HUES48 (cell line): Measurements from ENCODE around the gene ZC3HAV1L.
"Not testable (repeated sequence)": the region's sequence is repeated elsewhere in the genome, so short reads cannot be mapped to it uniquely, and the experiment has no call there.

Source experiments
- H3K27ac ChIP-seq: one replicate; pipeline ENCODE4 v1.7.0; 2013; ENCODE audit warnings: low read depth, low read length, inconsistent platforms
- H3K27me3 ChIP-seq: 2 replicates; pipeline ENCODE4 v1.6.1; 2013; ENCODE audit warnings: mild to moderate bottlenecking, low read length; ENCODE audit not compliant: control insufficient read depth, insufficient read depth
- H3K36me3 ChIP-seq: 2 replicates; pipeline ENCODE4 v1.6.1; 2013; ENCODE audit warnings: low read length; ENCODE audit not compliant: control insufficient read depth, insufficient read depth
- H3K4me1 ChIP-seq: 2 replicates; pipeline ENCODE4 v1.6.1; 2013; ENCODE audit warnings: mild to moderate bottlenecking, low read length; ENCODE audit not compliant: control insufficient read depth, insufficient read depth
- H3K4me3 ChIP-seq: 2 replicates; pipeline ENCODE4 v1.5.1; 2013; ENCODE audit warnings: mild to moderate bottlenecking, low read depth, low read length
- H3K9ac ChIP-seq: 2 replicates; pipeline ENCODE4 v1.6.1; 2013; ENCODE audit warnings: mild to moderate bottlenecking, low read depth, low read length, moderate library complexity
- H3K9me3 ChIP-seq: 2 replicates; pipeline ENCODE4 v1.6.1; 2013; ENCODE audit warnings: low read length; ENCODE audit not compliant: control insufficient read depth, insufficient read depth

Gene ZC3HAV1L, protein sequence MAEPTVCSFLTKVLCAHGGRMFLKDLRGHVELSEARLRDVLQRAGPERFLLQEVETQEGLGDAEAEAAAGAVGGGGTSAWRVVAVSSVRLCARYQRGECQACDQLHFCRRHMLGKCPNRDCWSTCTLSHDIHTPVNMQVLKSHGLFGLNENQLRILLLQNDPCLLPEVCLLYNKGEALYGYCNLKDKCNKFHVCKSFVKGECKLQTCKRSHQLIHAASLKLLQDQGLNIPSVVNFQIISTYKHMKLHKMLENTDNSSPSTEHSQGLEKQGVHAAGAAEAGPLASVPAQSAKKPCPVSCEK

DNA sequence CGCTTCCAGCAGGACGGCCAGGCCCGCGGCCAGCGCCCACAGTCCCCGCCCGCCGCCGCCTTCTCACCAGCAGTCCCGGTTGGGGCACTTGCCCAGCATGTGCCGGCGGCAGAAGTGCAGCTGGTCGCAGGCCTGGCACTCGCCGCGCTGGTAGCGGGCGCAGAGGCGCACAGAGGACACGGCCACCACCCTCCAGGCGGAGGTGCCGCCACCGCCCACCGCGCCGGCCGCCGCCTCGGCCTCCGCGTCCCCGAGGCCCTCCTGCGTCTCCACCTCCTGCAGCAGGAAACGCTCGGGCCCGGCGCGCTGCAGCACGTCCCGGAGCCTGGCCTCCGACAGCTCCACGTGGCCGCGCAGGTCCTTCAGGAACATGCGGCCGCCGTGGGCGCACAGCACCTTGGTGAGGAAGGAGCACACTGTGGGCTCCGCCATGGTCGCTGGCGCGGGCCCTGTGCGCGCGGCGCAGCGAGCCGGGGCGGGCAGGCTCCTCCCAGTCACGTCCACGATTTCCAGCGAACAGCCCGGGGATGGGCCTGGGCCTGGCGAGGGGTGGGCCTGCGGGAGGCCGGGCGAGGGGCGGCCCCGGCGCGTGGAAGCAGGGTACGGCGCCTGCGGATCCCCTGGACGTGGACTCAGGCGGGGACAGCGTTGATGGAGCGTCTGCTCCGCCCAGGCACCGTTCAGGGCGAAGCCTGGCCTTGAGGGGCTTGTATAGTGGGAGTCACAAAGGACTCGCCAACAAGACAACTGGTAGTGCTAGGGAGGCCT, at the start of gene ZC3HAV1L:
TSS of gene ZC3HAV1L (minus strand) at position 457 of the 768 bp plus-strand sequence. CDS start at position 432, 25 bp downstream.
- peaks cover 10% of the 10 kb centered on the region for H3K36me3 ChIP-seq
- H3K4me1 ChIP-seq = peaks cover 12% of the 10 kb centered on the region
- peaks cover 8% of the 10 kb centered on the region; the same call in 1 of the 2 replicates for H3K27me3 ChIP-seq
- no peaks in the 10 kb centered on the region for H3K9me3 ChIP-seq
- peak within 1 kb of the TSS; percentile 70 for H3K9ac ChIP-seq
- H3K4me3 ChIP-seq = peak within 1 kb of the TSS; percentile 58
- H3K27ac ChIP-seq = no peak within 1 kb of the TSS

DNA sequence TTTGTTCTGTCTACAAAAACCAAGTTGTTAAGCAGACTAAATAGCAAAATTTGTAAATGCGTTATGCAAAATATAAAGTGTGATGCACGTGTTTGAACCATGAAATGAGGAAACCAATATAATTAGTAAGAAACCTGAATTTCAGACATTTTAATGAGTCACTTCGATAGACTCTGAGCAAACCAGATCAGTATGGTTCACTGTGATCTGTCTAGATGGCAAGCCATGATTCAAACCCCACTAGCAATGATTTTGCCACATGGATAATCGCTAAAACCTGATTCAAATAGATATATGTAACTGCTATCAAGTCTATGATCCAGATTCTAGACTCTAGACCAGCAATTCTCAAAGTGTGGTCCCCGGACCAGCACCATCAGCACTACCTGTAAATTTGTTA, 48.9 kb upstream of the ZC3HAV1L start:
- H3K36me3 ChIP-seq = peaks cover 81% of the 10 kb centered on the region
- H3K4me1 ChIP-seq = no peaks in the 10 kb centered on the region
- no peak overlapping the region for H3K9ac ChIP-seq
- no peak overlapping the region for H3K4me3 ChIP-seq
- H3K9me3 ChIP-seq = no peaks in the 10 kb centered on the region
- H3K27me3 ChIP-seq = no peaks in the 10 kb centered on the region
- no peak overlapping the region for H3K27ac ChIP-seq

DNA sequence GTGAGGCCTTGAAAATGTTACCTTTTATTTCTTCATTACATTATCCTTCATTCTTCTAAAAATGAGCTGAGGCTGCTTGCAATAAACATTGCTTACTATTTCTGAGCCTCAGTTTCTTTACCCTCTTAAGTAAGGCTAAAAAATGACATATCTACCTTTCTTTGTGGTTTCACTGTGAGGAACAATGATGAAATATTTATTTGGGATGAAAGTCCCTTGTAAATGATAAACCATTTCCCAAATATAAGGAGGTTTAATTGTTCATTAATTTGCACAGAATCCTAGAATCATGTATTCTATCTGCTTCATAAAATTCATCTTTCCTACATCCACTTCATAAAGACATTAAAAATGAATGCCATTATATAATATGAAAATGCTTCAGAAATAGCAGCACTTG, 45.7 kb upstream of the ZC3HAV1L start:
- no peaks in the 10 kb centered on the region for H3K9me3 ChIP-seq
- peaks cover 79% of the 10 kb centered on the region for H3K36me3 ChIP-seq
- H3K27me3 ChIP-seq = no peaks in the 10 kb centered on the region
- no peak overlapping the region for H3K9ac ChIP-seq
- no peaks in the 10 kb centered on the region for H3K4me1 ChIP-seq
- H3K4me3 ChIP-seq = no peak overlapping the region
- H3K27ac ChIP-seq = no peak overlapping the region

DNA sequence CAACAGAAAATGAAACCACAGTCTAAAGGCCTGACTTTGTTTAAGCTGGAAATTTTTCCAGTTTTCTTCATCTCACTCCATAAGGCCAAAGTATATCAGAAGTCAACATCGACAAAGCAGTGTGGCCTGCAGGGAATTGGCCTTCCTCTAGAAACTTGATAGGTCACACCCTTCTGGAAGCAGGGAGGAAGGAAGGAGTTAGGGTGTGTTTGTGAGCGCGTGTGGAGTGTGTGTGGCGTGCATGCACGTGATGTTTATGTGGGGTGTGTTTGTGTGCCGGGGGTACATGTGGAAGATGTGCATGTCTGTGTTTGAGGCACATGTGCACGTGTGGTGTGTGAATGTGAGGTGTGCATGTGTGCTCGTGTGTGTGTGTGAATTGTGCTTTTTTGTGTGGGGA, 45.1 kb upstream of the ZC3HAV1L start:
- H3K27ac ChIP-seq = no peak overlapping the region

DNA sequence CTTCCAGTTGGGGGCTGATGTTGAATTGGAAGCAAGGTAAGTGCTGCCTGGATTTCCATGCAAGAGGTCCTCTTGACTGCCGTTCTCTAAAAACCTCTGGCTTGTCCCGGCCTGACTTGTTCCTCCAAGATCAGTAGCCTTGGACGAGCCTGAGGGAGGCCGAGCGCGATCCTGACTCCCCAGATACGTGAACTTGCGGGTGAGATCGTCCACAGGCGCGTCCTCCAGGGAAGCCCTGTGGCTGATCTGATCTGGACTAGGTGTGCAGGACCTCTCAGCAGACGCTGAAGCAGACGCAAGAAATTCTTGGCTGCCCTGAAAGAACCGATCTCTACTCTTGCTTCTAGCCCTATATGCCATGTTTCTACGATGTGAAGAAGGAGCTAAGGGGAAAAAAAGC, 44.0 kb upstream of the ZC3HAV1L start:
- Histone ChIP-seq H3K9me3 (no peaks in the 10 kb centered on the region), H3K27ac (no peak overlapping the region), H3K4me3 (no peak overlapping the region), H3K4me1 (0 out of 2 replicates have a peak, but pooled peaks cover 1% of the 10 kb centered on the region), H3K27me3 (no peaks in the 10 kb centered on the region), H3K36me3 (peaks cover 78% of the 10 kb centered on the region), H3K9ac (no peak overlapping the region)

More for the DNA sequence above, 45.1 kb upstream of the ZC3HAV1L start:
- no peak overlapping the region for H3K9ac ChIP-seq
- no peaks in the 10 kb centered on the region for H3K4me1 ChIP-seq
- H3K27me3 ChIP-seq = no peaks in the 10 kb centered on the region
- peaks cover 82% of the 10 kb centered on the region for H3K36me3 ChIP-seq
- H3K9me3 ChIP-seq = no peaks in the 10 kb centered on the region
- H3K4me3 ChIP-seq = no peak overlapping the region

DNA sequence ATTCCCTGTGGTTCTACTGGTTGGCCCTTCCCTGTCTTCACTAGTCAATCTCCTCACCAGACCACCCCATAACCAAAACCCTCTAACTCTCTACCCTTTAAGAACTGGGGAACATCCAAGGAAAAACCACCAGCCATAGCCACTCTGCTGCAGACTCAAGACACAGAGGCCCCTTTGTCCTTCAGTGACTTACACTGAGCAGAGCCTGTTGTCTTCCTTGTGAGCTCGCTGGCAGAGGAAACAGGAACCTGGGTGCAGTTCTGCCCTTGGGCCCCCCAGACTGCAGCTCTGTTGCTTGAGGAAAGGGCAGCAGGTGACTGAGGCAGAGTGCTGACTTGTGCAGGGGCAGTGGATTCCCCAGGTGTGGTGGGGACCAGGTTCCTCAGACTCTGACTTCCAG, 43.1 kb upstream of the ZC3HAV1L start:
- no peaks in the 10 kb centered on the region for H3K9me3 ChIP-seq
- H3K9ac ChIP-seq = no peak overlapping the region
- no peak overlapping the region for H3K27ac ChIP-seq
- H3K36me3 ChIP-seq = peaks cover 73% of the 10 kb centered on the region
- no peaks in the 10 kb centered on the region for H3K27me3 ChIP-seq
- 0 out of 2 replicates have a peak, but pooled peaks cover 2% of the 10 kb centered on the region for H3K4me1 ChIP-seq
- H3K4me3 ChIP-seq = no peak overlapping the region

DNA sequence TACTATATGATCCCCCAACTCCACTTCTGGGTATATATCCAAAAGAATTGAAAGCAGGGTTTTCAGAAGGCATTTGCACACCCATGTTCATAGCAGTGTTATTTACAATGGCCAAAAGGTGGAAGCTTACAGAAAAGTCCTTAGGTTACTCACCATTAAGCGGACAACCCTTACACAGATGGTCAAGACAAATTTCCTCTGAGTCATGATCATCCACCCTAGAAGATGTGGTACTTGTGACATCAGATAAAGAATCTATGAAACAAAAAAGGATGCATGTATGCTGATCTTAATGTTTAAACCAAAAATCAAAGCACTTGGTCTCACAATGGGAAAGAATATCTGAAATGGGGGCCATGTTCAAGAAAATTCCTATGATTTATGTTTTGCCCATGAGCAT, 42.6 kb upstream of the ZC3HAV1L start:
- H3K36me3 ChIP-seq = peaks cover 75% of the 10 kb centered on the region
- no peak overlapping the region for H3K9ac ChIP-seq
- H3K4me3 ChIP-seq = no peak overlapping the region
- H3K27ac ChIP-seq = no peak overlapping the region
- H3K27me3 ChIP-seq = no peaks in the 10 kb centered on the region
- H3K4me1 ChIP-seq = 0 out of 2 replicates have a peak, but pooled peaks cover 2% of the 10 kb centered on the region
- H3K9me3 ChIP-seq = no peaks in the 10 kb centered on the region

DNA sequence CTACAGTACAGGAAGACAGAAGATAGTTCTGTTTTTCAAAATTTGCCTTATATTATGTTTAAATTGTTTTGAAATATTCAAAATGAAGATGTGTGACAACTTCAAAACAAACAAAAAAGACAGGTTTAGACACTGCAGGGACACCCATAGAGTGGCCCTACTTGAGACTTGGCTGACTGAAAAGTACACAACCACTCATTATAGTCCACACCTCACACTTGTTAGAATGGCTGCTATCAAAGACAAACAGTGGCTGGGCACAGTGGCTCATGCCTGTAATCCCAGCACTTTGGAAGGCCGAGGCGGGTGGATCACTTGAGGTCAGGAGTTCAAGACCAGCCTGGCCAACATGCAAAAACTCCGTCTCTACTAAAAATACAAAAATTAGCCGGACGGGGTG, 41.9 kb upstream of the ZC3HAV1L start:
- not testable (repeated sequence) for H3K4me3 ChIP-seq, H3K27me3 ChIP-seq, H3K4me1 ChIP-seq, H3K9ac ChIP-seq, H3K27ac ChIP-seq, H3K9me3 ChIP-seq
- peaks cover 73% of the 10 kb centered on the region for H3K36me3 ChIP-seq

DNA sequence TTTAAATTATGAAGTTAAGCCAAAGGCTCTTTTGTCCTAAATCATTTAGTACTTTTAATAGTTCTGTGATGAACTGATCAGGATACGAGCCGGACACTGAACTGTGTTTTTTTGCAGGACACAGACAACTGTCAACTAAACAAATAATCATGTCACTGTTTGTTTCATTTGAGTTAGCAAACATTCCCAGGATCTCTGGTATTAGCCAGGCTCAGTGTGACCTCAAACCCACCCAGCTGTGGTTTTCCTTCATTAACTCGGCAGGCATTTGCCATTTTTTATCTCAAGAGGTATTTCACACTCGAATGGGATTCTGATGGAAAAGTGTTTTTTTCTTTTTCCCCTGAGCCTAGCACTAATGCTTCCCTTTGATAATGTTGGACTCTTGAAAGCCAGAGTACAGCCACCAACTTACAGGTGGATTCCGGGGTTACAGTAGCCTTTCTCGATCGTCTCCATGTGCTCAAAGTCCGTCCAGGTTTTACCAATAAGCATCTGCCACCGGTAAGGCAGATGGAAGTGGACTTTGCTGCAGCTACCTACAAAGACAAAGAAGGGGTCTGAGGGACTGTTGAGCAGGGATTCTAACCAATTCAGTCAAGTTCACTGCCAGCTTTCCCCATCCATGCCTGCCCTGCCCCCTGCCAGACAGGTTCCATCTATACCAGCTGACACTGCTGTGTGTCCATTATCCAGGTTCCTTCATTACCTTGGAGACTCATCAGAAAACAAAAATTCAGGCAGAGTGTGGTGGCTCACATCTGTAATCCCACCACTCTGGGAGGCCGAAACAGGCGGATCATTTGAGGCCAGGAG, 40.2 kb upstream of the ZC3HAV1L start:
- Histone ChIP-seq H3K4me1 (0 out of 2 replicates have a peak, but pooled peaks cover 2% of the 10 kb centered on the region), H3K36me3 (peaks cover 75% of the 10 kb centered on the region), H3K9me3 (no peaks in the 10 kb centered on the region), H3K27ac (peak overlapping the region; percentile 39), H3K9ac (no peak overlapping the region), H3K27me3 (no peaks in the 10 kb centered on the region), H3K4me3 (no peak overlapping the region)

DNA sequence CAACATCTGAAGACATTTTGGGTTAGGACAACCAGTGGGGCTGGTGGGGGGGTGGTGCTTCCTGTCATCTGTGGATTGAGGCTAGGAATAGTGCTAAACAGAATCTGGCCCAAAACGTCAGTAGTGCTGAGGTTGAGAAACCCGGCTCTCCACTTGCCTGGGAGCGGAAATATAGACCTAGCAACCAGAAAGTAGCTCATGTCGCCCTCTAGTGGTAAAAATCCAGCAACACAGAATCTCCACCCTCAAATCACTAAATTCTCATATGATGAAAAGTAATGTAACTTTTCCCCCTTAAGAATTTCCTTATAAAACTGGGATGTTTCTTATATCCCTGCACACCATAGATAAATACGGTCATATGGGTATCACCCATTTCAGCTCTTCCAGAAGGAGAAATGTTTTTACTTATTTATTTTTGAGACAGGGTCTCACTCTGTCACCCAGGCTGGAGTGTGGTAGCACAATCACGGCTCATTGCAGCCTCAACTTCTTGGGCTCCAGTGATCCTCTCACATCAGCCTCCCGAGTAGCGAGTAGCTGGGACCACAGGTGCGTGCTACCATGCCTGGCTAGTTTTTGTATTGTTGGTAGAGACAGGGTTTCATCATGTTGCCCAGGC, 39.3 kb upstream of the ZC3HAV1L start:
- H3K9ac ChIP-seq = no peak overlapping the region
- 0 out of 2 replicates have a peak, but pooled peaks cover 2% of the 10 kb centered on the region for H3K4me1 ChIP-seq
- H3K9me3 ChIP-seq = no peaks in the 10 kb centered on the region
- peak overlapping the region; percentile 1 for H3K27ac ChIP-seq
- peaks cover 66% of the 10 kb centered on the region for H3K36me3 ChIP-seq
- H3K27me3 ChIP-seq = no peaks in the 10 kb centered on the region
- H3K4me3 ChIP-seq = no peak overlapping the region
